Activated T-cell treated with anti-CD3 and anti-CD28 coated beads, Interleukin-2, amount 50 U/mL, for 72 hours (primary cell): ENCODE results near the gene LARP4B. TPM values are rescaled to one million over a fixed set of nuclear protein-coding genes. Genes with fewer than 3 reads are reported as not detected.

Source experiments
- ATAC-seq, 2 donors: fragments of 150-1000 bp; cut with Tn5 transposase; replicated peaks in 1 of 2; 2 replicates each; pipeline ENCODE4 v1.10.0; 2021; ENCODE audit warnings: moderate library complexity in 2 of 2, mild to moderate bottlenecking in 1 of 2
- DNase-seq, 2 donors: peaks; one replicate each; pipeline ENCODE4 v3.0.0; 2021 to 2022; ENCODE audit warnings: mixed read lengths in 1 of 2
- H3K27ac Mint-ChIP-seq: one replicate; pipeline ENCODE4 v1.8.0; 2022; ENCODE audit warnings: mild to moderate bottlenecking, moderate library complexity, mixed read lengths
- H3K27me3 Mint-ChIP-seq: one replicate; pipeline ENCODE4 v1.8.0; 2022; ENCODE audit warnings: low read depth, mixed read lengths
- H3K36me3 Mint-ChIP-seq, 2 donors: one replicate each; pipeline ENCODE4 v1.8.0; 2022; ENCODE audit warnings: mixed read lengths in 2 of 2, mild to moderate bottlenecking in 1 of 2; ENCODE audit not compliant: insufficient read depth in 2 of 2
- H3K4me1 Mint-ChIP-seq: one replicate; pipeline ENCODE4 v1.8.0; 2022; ENCODE audit warnings: low read depth, mixed read lengths
- H3K4me3 Mint-ChIP-seq, 2 donors: one replicate each; pipeline ENCODE4 v1.8.0; 2022; ENCODE audit warnings: mild to moderate bottlenecking in 2 of 2, mixed read lengths in 2 of 2, moderate library complexity in 2 of 2
- H3K9me3 Mint-ChIP-seq, 2 donors: one replicate each; pipeline ENCODE4 v1.8.0; 2022; ENCODE audit warnings: mixed read lengths in 2 of 2
- total RNA-seq, 2 donors: library from RNA; stranded (reverse); gene quantifications; one replicate each; pipeline ENCODE4 v1.2.3, GENCODE V29; 2022

LARP4B gene
- total RNA-seq: 100 to 1,000 TPM; 103 to 109 TPM

GRCh38 chr10:931326-932318 is at the start of gene LARP4B:
TSS of gene LARP4B (minus strand) at chr10:931705. CDS start at chr10:885721, 45,984 bp downstream.
- Mint-ChIP-seq H3K4me1 (peaks cover 44% of the 10 kb centered on the region), H3K4me3 (peak within 1 kb of the TSS; percentile 92 to 96), H3K36me3 (peaks cover 6 to 7% of the 10 kb centered on the region in 2 donors), H3K9me3 (no peaks in the 10 kb centered on the region), H3K27ac (peak within 1 kb of the TSS; percentile 91), H3K27me3 (no peaks in the 10 kb centered on the region)
- DNase-seq (peak; percentile 97 to 98), ATAC-seq (peak; percentile 96 to 97)

DNA sequence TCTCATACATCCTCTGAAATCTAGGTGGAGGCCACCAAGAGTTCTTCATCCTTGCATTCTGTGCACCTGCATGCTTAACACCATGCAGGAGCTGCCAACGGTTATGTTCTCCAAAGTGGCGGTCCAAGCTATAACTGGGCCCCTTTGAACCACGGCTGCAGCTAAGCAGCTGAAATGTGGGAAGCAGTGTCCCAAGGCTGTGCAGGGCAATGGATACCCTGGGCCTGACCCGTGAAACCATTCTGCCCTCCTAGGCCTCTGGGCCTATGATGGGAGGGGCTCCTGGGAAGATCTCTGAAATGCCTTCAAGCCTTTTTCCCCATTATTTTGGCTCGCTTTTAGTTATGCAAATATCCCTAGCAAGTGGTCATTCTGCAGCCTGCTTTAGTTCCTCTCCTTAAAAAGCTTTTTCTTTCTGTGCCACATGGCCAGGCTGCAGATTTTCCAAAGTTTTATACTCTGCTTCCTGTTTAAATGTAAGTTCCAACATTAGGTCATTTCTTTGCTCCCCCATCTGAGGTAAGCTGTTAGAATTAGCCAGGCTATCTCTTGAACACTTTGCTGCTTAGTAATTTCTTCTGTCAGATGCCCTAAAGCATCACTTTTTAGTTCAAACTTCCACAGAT is 49.1 kb upstream of the LARP4B start:
- H3K27ac Mint-ChIP-seq: no peak overlapping the region
- H3K4me3 Mint-ChIP-seq: no peak overlapping the region
- H3K36me3 Mint-ChIP-seq: peaks cover 18 to 25% of the 10 kb centered on the region in 2 donors
- no peak for ATAC-seq
- H3K9me3 Mint-ChIP-seq: peaks cover 12 to 17% of the 10 kb centered on the region in 2 donors
- no peak for DNase-seq
- no peaks in the 10 kb centered on the region for H3K4me1 Mint-ChIP-seq
- no peaks in the 10 kb centered on the region for H3K27me3 Mint-ChIP-seq

- Mint-ChIP-seq H3K27me3 (no peaks in the 10 kb centered on the region), H3K36me3 (peaks cover 18 to 25% of the 10 kb centered on the region in 2 donors), H3K27ac (no peak overlapping the region), H3K4me1 (no peaks in the 10 kb centered on the region), H3K4me3 (no peak overlapping the region), H3K9me3 (peaks cover 12 to 17% of the 10 kb centered on the region in 2 donors)
- no peak for ATAC-seq
- no peak for DNase-seq
These were observed 47.4 kb upstream of the LARP4B start for GRCh38 chr10:978826-979421.

GRCh38 chr10:976316-976715 is 44.8 kb upstream of the LARP4B start:
- DNase-seq: no peak
- no peak overlapping the region for H3K4me3 Mint-ChIP-seq
- ATAC-seq: no peak
- peaks cover 18 to 21% of the 10 kb centered on the region in 2 donors for H3K36me3 Mint-ChIP-seq
- H3K4me1 Mint-ChIP-seq: no peaks in the 10 kb centered on the region
- no peaks in the 10 kb centered on the region for H3K27me3 Mint-ChIP-seq
- H3K27ac Mint-ChIP-seq: no peak overlapping the region
- peaks cover 12 to 17% of the 10 kb centered on the region in 2 donors for H3K9me3 Mint-ChIP-seq

- H3K36me3 Mint-ChIP-seq: peaks cover 11 to 13% of the 10 kb centered on the region in 2 donors
- ATAC-seq: no peak
- no peak overlapping the region for H3K4me3 Mint-ChIP-seq
- no peaks in the 10 kb centered on the region for H3K4me1 Mint-ChIP-seq
- DNase-seq: no peak
- peaks cover 7 to 10% of the 10 kb centered on the region in 2 donors for H3K9me3 Mint-ChIP-seq
- peaks cover 3% of the 10 kb centered on the region for H3K27me3 Mint-ChIP-seq
- H3K27ac Mint-ChIP-seq: no peak overlapping the region
These were observed 43.2 kb upstream of the LARP4B start for GRCh38 chr10:974785-975074.

DNA sequence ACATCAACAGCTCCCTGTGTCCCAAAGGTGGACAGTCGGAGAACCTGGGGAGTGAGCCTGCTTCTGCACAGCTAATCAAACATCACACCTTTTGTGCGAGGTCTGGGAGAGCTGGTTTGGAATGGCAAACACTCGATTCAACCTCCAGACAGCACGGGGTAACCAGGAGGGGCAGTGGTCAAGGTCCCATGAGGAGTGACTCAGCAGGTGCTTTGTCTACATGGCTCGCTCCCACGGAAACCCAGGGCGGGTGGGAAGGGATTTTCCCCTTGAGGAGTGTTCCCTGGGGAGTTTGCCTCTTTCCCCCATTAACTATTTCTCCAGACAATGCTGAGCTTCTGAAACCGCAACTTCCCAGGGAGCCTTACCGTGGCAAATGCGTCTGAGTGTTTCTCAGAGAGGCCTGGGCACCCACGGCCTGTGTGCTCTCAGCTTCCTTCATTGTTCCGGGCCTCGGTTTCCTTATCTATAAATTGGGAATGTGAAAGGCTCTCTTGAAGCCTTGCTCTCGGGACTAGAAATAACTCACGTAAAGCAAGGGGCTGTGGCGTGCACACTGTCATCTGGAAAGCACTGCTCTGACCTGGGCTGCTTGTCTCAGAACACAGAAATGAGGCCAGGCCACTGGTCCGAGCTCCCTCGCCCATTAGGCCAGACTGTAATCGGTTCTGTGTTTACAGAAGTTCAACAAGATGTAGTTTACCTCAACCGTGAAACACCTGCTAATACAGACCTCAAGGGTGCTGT is 42.7 kb upstream of the LARP4B start:
- Mint-ChIP-seq H3K4me1 (no peaks in the 10 kb centered on the region), H3K27me3 (peaks cover 8% of the 10 kb centered on the region), H3K4me3 (no peak overlapping the region), H3K36me3 (peaks cover 8 to 11% of the 10 kb centered on the region in 2 donors), H3K27ac (no peak overlapping the region), H3K9me3 (peaks cover 7 to 10% of the 10 kb centered on the region in 2 donors)
- no peak for DNase-seq
- no peak for ATAC-seq

DNA sequence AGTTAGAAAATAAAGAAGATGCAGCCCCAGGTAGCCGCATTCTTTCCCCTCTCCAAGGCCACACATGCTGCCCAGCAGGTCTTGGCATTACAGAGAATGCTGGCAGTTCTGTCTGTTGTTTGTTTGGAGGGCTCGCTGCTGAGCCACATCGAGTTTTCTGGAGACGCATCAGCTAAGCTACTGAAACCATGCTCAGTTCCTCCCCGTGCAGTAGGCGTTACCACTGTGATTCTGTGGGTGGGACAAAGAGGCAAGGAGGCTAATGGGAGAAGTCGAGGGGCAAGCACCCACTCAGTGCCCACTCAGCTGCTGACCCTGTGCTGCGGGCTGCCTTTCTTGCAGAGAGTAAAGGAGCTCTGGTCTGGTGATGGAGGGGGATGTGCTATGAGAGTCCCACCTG is 41.3 kb upstream of the LARP4B start:
- no peak overlapping the region for H3K27ac Mint-ChIP-seq
- peaks cover 19% of the 10 kb centered on the region for H3K27me3 Mint-ChIP-seq
- H3K4me1 Mint-ChIP-seq: no peaks in the 10 kb centered on the region
- H3K9me3 Mint-ChIP-seq: peaks cover 4 to 5% of the 10 kb centered on the region in 2 donors
- H3K36me3 Mint-ChIP-seq: peaks cover 2 to 5% of the 10 kb centered on the region in 2 donors
- H3K4me3 Mint-ChIP-seq: no peak overlapping the region
- DNase-seq (no peak), ATAC-seq (no peak)

DNA sequence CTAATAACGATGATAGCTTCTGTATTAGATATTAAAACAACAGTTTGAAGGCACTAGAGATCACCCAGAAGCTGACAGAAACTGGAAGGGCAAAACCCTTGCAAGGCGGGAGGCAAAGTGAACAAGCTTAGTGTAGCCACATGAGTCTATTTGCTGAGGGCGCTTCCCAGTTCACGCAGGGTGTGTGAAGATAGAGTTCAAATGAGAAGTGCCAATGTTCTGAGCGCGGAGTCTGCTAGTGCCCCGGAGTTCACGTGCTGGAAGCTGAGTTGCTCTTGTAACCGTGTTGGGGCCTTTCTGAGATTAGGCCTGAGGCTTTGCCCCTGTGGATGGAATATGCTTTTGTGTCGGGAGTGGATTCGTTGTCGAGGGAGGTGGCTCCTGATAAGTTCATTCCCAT is 40.1 kb upstream of the LARP4B start:
- Mint-ChIP-seq H3K27ac (no peak overlapping the region), H3K27me3 (peaks cover 19% of the 10 kb centered on the region), H3K36me3 (peaks cover 0 to 3% of the 10 kb centered on the region in 2 donors), H3K4me1 (peaks cover 6% of the 10 kb centered on the region), H3K9me3 (peaks cover 2 to 4% of the 10 kb centered on the region in 2 donors), H3K4me3 (no peak overlapping the region)
- no peak for ATAC-seq
- DNase-seq: no peak

- Mint-ChIP-seq H3K36me3 (no peaks in the 10 kb centered on the region), H3K27ac (no peak overlapping the region), H3K4me3 (no peak overlapping the region), H3K27me3 (peaks cover 19% of the 10 kb centered on the region), H3K4me1 (peaks cover 6% of the 10 kb centered on the region), H3K9me3 (peaks cover 1 to 2% of the 10 kb centered on the region in 2 donors)
- no peak for DNase-seq
- no peak for ATAC-seq
These were observed 39.6 kb upstream of the LARP4B start for GRCh38 chr10:971150-971542.

- H3K27ac Mint-ChIP-seq: no peak overlapping the region
- ATAC-seq: no peak
- no peaks in the 10 kb centered on the region for H3K36me3 Mint-ChIP-seq
- H3K4me3 Mint-ChIP-seq: no peak overlapping the region
- peaks cover 6% of the 10 kb centered on the region for H3K4me1 Mint-ChIP-seq
- peaks cover 19% of the 10 kb centered on the region for H3K27me3 Mint-ChIP-seq
- H3K9me3 Mint-ChIP-seq: peaks cover 1 to 5% of the 10 kb centered on the region in 2 donors
- no peak for DNase-seq
These were observed 39.0 kb upstream of the LARP4B start for GRCh38 chr10:970311-971149.

- DNase-seq: no peak
- no peak overlapping the region for H3K27ac Mint-ChIP-seq
These were observed 38.1 kb upstream of the LARP4B start for GRCh38 chr10:969473-970150.

More at GRCh38 chr10:969473-970150, 38.1 kb upstream of the LARP4B start:
- Mint-ChIP-seq H3K36me3 (no peaks in the 10 kb centered on the region), H3K4me3 (no peak overlapping the region), H3K9me3 (peaks cover 1 to 5% of the 10 kb centered on the region in 2 donors), H3K4me1 (peaks cover 6% of the 10 kb centered on the region), H3K27me3 (peaks cover 19% of the 10 kb centered on the region)
- no peak for ATAC-seq
